Ovary (tissue), 3 donors: Measurements from ENCODE around the gene PLEK.

ENCODE experiments used
- EP300 ChIP-seq: sonication (generic); formaldehyde crosslinking; IDR thresholded peaks from one replicate; pipeline ENCODE4 v1.6.1; 2017; ENCODE audit warnings: antibody characterized with exemption
- TF ChIP-seq, protein P1 (sequence below), 3 donors: fragments of 450-650 bp in 2 of 3; fragments of 200-600 bp in 1 of 3; IDR thresholded peaks; one replicate each; pipeline versions ENCODE4 v1.5.1 to v1.8.0; 2016 to 2022; ENCODE audit warnings: antibody characterized with exemption in 3 of 3, mild to moderate bottlenecking in 1 of 3
- donor health status: DM: no; HTN: no; CAD: no.

- TF ChIP-seq, protein P1, sequence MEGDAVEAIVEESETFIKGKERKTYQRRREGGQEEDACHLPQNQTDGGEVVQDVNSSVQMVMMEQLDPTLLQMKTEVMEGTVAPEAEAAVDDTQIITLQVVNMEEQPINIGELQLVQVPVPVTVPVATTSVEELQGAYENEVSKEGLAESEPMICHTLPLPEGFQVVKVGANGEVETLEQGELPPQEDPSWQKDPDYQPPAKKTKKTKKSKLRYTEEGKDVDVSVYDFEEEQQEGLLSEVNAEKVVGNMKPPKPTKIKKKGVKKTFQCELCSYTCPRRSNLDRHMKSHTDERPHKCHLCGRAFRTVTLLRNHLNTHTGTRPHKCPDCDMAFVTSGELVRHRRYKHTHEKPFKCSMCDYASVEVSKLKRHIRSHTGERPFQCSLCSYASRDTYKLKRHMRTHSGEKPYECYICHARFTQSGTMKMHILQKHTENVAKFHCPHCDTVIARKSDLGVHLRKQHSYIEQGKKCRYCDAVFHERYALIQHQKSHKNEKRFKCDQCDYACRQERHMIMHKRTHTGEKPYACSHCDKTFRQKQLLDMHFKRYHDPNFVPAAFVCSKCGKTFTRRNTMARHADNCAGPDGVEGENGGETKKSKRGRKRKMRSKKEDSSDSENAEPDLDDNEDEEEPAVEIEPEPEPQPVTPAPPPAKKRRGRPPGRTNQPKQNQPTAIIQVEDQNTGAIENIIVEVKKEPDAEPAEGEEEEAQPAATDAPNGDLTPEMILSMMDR (IDR thresholded peaks at IDR 0.05) = no peak
- no peak for TF ChIP-seq EP300
Observed at GRCh38 chr2:68375582-68375981, 10.5 kb downstream of the PLEK start.
